ENCODE results near the gene CAV2. TPM values are rescaled to one million over a fixed set of nuclear protein-coding genes. Genes with fewer than 3 reads are reported as not detected.

Gene CAV2
- total and polyA plus RNA-seq, 9 of the 15 experiments (the other 6 are each of a cell fraction or from before 2014, with no cell fraction given): 16.1 to 137 (median 38.3) TPM

DNA sequence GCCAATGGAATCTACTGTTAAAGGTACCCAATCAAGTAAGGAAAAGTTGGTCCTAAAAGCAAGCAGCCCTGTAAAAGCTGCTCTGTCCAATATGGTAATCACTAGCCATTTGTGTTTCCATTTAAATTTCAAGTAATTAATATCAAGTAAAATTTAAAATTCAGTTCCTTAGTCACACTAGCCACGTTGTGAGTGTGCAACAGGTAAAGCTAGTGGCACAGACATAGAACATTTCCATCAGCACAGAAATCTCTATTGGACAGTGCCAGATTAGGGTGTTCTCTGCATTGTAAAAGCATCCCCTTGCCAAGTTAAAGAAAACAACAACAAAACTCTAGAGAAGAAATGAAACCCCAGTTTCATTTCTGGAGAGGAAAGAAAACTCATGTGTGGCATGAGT, 29.7 kb downstream of the CAV2 start:
- H3K27ac ChIP-seq (ENCODE audit: extremely low read depth, low read depth, low read length): no peak overlapping the region
- no peaks in the 10 kb centered on the region for H3K9me1 ChIP-seq (ENCODE audit: control insufficient read depth, insufficient read depth, low read length)
- H3K36me3 ChIP-seq (ENCODE audit: control insufficient read depth, insufficient read depth, low read length): no peaks in the 10 kb centered on the region
- WGBS (ENCODE audit: insufficient coverage, low coverage, missing lambda C conversion rate): 4% methylated on average over 1 of the region's 1 CpG
- peaks cover 0 to 7% of the 10 kb centered on the region in 2 experiments; a peak in 3 of 5 replicates for H3K27me3 ChIP-seq (ENCODE audit: control insufficient read depth in 2 of 2, insufficient read depth in 2 of 2, low read length in 2 of 2)
- intact Hi-C loops (cut with micrococcal nuclease) (no loop called here), in situ Hi-C loops (cut with MboI) (no loop called here)
- ChIA-PET POLR2A (no interaction called here), CTCF (ENCODE audit: low intra/inter-chr PET ratio) (no interaction called here)
- TF ChIP-seq, protein P1, sequence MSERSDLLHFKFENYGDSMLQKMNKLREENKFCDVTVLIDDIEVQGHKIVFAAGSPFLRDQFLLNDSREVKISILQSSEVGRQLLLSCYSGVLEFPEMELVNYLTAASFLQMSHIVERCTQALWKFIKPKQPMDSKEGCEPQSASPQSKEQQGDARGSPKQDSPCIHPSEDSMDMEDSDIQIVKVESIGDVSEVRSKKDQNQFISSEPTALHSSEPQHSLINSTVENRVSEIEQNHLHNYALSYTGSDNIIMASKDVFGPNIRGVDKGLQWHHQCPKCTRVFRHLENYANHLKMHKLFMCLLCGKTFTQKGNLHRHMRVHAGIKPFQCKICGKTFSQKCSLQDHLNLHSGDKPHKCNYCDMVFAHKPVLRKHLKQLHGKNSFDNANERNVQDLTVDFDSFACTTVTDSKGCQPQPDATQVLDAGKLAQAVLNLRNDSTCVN (CRISPR knock-in tag; IDR thresholded peaks at IDR 0.05): no peak
- TF ChIP-seq HINFP (tag; conservative IDR thresholded peaks at IDR 0.05; ENCODE audit: low read depth): no peak
- TF ChIP-seq NCOA1 (IDR thresholded peaks at IDR 0.05; ENCODE audit: low read depth): no peak
- no peak for TF ChIP-seq ZNF347 (CRISPR knock-in tag; IDR thresholded peaks at IDR 0.05; ENCODE audit: low read depth)
- no peak for TF ChIP-seq RBBP5 (IDR thresholded peaks at IDR 0.05; ENCODE audit: borderline replicate concordance, insufficient read depth, low read length, poor library complexity, severe bottlenecking)
- H3K4me3 ChIP-seq: no peak overlapping the region
- H2AFZ ChIP-seq (ENCODE audit: low read depth, low read length): no peak overlapping the region
- no peak overlapping the region for H3K9ac ChIP-seq (ENCODE audit: insufficient read depth in 1 of 2, low read depth in 2 of 2, low read length in 2 of 2)
- ATAC-seq (no peak), DNase-seq (ENCODE audit: extremely low read depth in 1 of 4, low spot score in 3 of 4) (no peak), FAIRE-seq (no peak)
- peaks cover 21 to 24% of the 10 kb centered on the region in 2 experiments for H3K4me1 ChIP-seq (replicated peaks in 1 of 2; ENCODE audit: control insufficient read depth in 2 of 2, insufficient read depth in 2 of 2, low read length in 2 of 2)
- H3K9me3 ChIP-seq (replicated peaks; ENCODE audit: control insufficient read depth, insufficient read depth, low read depth, low read length): no peaks in the 10 kb centered on the region
- BruUV-seq (replicated peaks): no TSS peak
- H3K79me2 ChIP-seq (ENCODE audit: control insufficient read depth, insufficient read depth, low read length): no peaks in the 10 kb centered on the region
- no peaks in the 10 kb centered on the region for H4K20me1 ChIP-seq (replicated peaks; ENCODE audit: control insufficient read depth, insufficient read depth, low read length)
- no peak overlapping the region for H3K4me2 ChIP-seq (ENCODE audit: insufficient read depth, low read length)

Data from K562 (cell line).